ENCODE measurements around the gene XYLT1.
"Not testable (repeated sequence)": the region's sequence is repeated elsewhere in the genome, so short reads cannot be mapped to it uniquely, and the experiment has no call there.

XYLT1 gene

DNA sequence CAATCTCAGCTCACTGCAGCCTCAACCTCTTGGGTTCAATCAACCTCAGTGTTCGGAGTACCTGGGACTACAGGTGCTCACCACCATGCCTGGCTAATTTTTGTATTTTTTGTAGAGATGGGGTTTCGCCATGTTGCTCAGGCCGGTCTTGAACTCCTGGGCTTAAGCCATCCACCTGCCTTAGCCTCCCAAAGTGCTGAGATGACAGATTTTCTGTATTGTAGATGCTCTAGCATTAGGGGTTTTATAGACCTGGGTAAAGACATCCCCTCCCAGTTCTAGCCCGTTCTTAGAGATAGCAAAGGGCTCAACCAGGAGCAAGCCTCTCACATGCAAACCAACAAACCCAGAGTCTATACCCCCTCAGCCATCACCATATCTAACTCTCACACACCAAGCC lies 57.3 kb downstream of the XYLT1 start:
- no peak for DNase-seq (ENCODE audit: low read depth)
- TF ChIP-seq, protein P1, sequence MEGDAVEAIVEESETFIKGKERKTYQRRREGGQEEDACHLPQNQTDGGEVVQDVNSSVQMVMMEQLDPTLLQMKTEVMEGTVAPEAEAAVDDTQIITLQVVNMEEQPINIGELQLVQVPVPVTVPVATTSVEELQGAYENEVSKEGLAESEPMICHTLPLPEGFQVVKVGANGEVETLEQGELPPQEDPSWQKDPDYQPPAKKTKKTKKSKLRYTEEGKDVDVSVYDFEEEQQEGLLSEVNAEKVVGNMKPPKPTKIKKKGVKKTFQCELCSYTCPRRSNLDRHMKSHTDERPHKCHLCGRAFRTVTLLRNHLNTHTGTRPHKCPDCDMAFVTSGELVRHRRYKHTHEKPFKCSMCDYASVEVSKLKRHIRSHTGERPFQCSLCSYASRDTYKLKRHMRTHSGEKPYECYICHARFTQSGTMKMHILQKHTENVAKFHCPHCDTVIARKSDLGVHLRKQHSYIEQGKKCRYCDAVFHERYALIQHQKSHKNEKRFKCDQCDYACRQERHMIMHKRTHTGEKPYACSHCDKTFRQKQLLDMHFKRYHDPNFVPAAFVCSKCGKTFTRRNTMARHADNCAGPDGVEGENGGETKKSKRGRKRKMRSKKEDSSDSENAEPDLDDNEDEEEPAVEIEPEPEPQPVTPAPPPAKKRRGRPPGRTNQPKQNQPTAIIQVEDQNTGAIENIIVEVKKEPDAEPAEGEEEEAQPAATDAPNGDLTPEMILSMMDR (IDR thresholded peaks at IDR 0.05; ENCODE audit: insufficient read depth, low read depth, low read length, missing control alignments) = no peak
- H3K4me3 ChIP-seq (ENCODE audit: low read length) = no peak overlapping the region

DNA sequence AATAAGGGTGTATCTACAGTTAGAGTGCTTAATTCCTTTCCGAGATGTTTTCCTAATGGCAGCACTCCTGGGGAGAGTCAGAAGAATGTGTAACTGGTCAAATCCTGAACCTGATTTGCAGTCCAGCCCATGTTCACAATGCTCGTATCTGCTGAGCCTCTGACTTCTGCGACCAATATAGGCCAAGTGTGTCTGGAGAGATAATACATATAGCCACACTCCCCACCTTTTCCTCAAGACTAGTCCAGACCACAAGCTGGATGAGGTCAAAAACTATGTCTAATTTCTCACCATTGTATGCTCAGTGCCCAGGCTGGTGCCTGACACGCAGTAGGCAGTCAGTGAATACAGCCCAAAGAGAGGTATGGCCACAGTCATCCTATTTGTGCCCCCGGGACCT lies 58.0 kb downstream of the XYLT1 start:
- TF ChIP-seq, protein P1 (IDR thresholded peaks at IDR 0.05; ENCODE audit: insufficient read depth, low read depth, low read length, missing control alignments) = no peak
- no peak overlapping the region for H3K4me3 ChIP-seq (ENCODE audit: low read length)
- no peak for DNase-seq (ENCODE audit: low read depth)

DNA sequence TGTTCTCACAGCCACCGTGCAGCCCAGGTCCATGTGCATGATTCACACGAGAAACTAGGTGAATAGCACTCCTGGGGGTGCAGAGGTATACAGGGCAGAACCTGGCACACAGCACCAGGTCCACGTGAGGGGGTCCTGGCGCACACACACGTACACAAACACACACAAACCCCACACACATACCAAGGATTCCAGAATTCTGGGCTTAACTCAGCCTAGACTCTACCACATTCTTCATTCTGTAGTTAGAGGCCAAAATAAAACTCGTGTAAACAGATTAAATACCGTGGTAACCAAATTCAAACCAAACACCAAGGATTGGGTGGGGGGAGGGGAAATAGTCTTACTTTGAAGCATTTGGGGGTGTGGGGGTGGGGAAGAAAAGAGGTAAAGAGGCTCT lies 58.5 kb downstream of the XYLT1 start:
- TF ChIP-seq, protein P1 (IDR thresholded peaks at IDR 0.05; ENCODE audit: insufficient read depth, low read depth, low read length, missing control alignments) = no peak
- no peak overlapping the region for H3K4me3 ChIP-seq (ENCODE audit: low read length)
- no peak for DNase-seq (ENCODE audit: low read depth)

DNA sequence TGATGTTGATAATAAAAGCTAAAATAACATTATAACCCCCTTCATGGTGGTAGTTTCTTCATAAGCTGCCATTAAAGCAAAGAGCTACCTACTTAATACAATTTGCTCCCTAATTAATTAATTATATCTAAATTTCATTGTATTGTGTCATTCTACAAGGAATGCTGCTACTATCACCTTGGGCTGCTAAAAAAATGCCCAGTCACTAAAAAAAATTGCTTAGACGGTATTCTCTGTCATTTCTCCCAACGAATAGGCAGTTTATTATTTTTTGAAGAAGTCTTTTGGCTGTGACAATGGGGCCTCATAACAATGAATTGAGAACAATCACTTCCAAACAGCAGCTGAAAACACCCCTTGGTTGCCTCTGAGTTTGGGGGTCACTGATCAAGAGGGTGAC lies 59.5 kb downstream of the XYLT1 start:
- no peak overlapping the region for H3K4me3 ChIP-seq (ENCODE audit: low read length)
- TF ChIP-seq, protein P1 (IDR thresholded peaks at IDR 0.05; ENCODE audit: insufficient read depth, low read depth, low read length, missing control alignments) = no peak
- no peak for DNase-seq (ENCODE audit: low read depth)

DNA sequence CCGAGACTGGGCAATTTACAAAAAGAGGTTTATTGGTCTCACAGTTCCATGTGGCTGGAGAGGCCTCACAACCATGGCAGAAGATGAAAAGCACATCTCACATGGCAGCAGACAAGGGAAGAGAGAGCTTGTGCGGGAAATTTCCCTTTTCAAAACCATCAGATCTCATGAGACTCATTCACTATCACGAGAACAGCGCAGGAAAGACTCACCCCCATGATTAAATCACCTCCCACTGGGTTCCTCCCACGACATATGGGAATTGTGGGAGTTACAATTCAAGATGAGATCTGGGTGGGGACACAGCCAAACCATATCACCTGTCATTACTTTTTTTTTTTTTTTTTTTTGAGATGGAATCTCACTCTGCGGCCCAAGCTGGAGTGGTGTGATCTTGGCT lies 60.4 kb downstream of the XYLT1 start:
- H3K4me3 ChIP-seq (ENCODE audit: low read length); DNase-seq (ENCODE audit: low read depth): not testable (repeated sequence)

DNA sequence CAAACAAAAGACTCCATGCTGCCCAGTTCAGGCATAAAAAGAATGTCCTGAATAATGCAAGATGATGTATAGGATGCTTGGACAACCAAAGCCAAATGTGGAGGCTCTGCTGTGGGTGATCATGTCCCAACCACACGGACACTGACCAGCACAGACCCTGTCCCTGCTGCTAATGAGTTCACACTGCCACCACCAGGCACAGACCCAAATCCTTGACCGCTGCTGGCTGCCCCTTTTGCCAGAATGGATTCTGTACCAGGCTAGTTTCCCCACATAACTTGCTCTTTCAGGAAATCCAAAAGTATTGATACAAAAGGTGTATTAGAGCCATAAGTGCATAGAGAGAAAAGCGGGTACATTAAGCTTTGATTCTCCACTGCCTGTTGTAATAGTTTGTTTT lies 60.9 kb downstream of the XYLT1 start:
- no peak for DNase-seq (ENCODE audit: low read depth)
- no peak overlapping the region for H3K4me3 ChIP-seq (ENCODE audit: low read length)
- TF ChIP-seq, protein P1 (IDR thresholded peaks at IDR 0.05; ENCODE audit: insufficient read depth, low read depth, low read length, missing control alignments) = no peak

DNA sequence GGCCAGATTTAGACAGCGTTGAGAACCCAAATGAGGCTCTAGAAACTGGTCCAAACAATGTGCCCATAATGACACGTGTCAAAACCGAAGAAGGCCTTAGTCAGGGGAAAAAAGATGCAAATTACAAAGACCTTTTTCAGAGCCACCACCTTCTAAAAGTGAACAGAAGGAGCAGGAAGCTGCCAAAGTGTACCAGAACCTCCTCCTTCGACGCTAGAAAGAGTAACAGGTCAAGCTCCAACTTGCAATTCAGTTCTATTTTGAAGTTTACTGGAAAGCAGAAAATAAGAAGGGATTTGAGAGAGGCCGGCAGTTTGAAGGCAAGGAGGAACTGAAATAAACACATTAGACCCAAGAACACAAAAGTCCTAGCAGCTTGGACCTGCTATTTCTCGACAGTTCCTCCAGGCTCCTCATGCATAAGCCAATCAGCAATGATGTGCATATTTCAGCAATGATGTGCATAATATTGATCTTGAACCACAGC lies 61.8 kb downstream of the XYLT1 start:
- no peak overlapping the region for H3K4me3 ChIP-seq (ENCODE audit: low read length)
- no peak for DNase-seq (ENCODE audit: low read depth)
- TF ChIP-seq, protein P1 (IDR thresholded peaks at IDR 0.05; ENCODE audit: insufficient read depth, low read depth, low read length, missing control alignments) = no peak
